Measurements from ENCODE around the gene RALGAPA1.

GRCh38 chr14:35573911-35574310 lies 235.2 kb downstream of the RALGAPA1 start:
- no peak for TF ChIP-seq EZH2 (IDR thresholded peaks at IDR 0.05; ENCODE audit: borderline replicate concordance, low read depth, low read length)
- TF ChIP-seq RFX5 (IDR thresholded peaks at IDR 0.05; ENCODE audit: low read depth, low read length): no peak
- TF ChIP-seq BRF1 (IDR thresholded peaks at IDR 0.05; ENCODE audit: borderline replicate concordance, extremely low read depth, insufficient read length): no peak
- TF ChIP-seq MAFK (IDR thresholded peaks at IDR 0.05; ENCODE audit: low read length): no peak
- no peak for TF ChIP-seq ZNF165 (CRISPR knock-in tag; IDR thresholded peaks at IDR 0.05; ENCODE audit: borderline replicate concordance)
- TF ChIP-seq BCLAF1 (IDR thresholded peaks at IDR 0.05; ENCODE audit: borderline replicate concordance in 1 of 2, control insufficient read depth in 1 of 2, low read depth in 2 of 2, low read length in 1 of 2): no peak
- no peak for TF ChIP-seq ZNF780A (CRISPR knock-in tag; IDR thresholded peaks at IDR 0.05)
- TF ChIP-seq CUX1 (CRISPR knock-in tag; IDR thresholded peaks at IDR 0.05): no peak
- no peak for TF ChIP-seq NR2C1 (IDR thresholded peaks at IDR 0.05)
- TF ChIP-seq NR2C1 (tag; IDR thresholded peaks at IDR 0.05): no peak
- TF ChIP-seq CTCF (IDR thresholded peaks at IDR 0.05 in 2 of 3, conservative IDR thresholded peaks at IDR 0.05 in 1 of 3; ENCODE audit: insufficient read depth in 2 of 3, low read depth in 1 of 3, low read length in 3 of 3): no peak
- TF ChIP-seq ESRRB (CRISPR knock-in tag; IDR thresholded peaks at IDR 0.05; ENCODE audit: borderline replicate concordance): no peak
- TF ChIP-seq SREBF2 (CRISPR knock-in tag; IDR thresholded peaks at IDR 0.05): no peak
- TF ChIP-seq CHD1 (IDR thresholded peaks at IDR 0.05; ENCODE audit: low read length): no peak

Data from K562 (cell line).